GM23338 (cell line): ENCODE results near the gene NFS1. TPM values are rescaled to one million over a fixed set of nuclear protein-coding genes. Genes with fewer than 3 reads are reported as not detected.

Experiments used
- ATAC-seq: fragments of 200-7000 bp; cut with Tn5 transposase; 3 replicates; pipeline ENCODE4 v1.9.1; 2020
- DNase-seq: peaks from one replicate; pipeline ENCODE4 v3.0.0-alpha.2; 2015; ENCODE audit warnings: low spot score
- H2AFZ ChIP-seq: fragments of 200-600 bp; sonication (generic); 2 replicates; pipeline ENCODE4 v1.8.0; 2016; ENCODE audit warnings: antibody characterized with exemption, mild to moderate bottlenecking, moderate library complexity
- H3F3A ChIP-seq: fragments of 200-600 bp; sonication (generic); replicated peaks from 2 replicates; pipeline ENCODE4 v1.8.0; 2017; ENCODE audit warnings: antibody characterized with exemption, mixed run types, low read depth
- H3K27ac ChIP-seq: fragments of 200-600 bp; sonication (generic); 2 replicates; pipeline ENCODE4 v1.6.1; 2016; ENCODE audit warnings: low read depth
- H3K27me3 ChIP-seq: fragments of 200-600 bp; sonication (generic); 2 replicates; pipeline ENCODE4 v1.8.0; 2016; ENCODE audit warnings: mild to moderate bottlenecking, mixed run types, moderate library complexity; ENCODE audit not compliant: insufficient read depth
- H3K36me3 ChIP-seq: fragments of 200-600 bp; sonication (generic); 2 replicates; pipeline ENCODE4 v1.8.0; 2016; ENCODE audit warnings: mild to moderate bottlenecking; ENCODE audit not compliant: insufficient read depth
- H3K4me1 ChIP-seq: fragments of 200-600 bp; sonication (generic); 2 replicates; pipeline ENCODE4 v1.8.0; 2016; ENCODE audit warnings: mild to moderate bottlenecking, moderate library complexity; ENCODE audit not compliant: insufficient read depth
- H3K4me2 ChIP-seq: fragments of 200-600 bp; sonication (generic); 2 replicates; pipeline ENCODE4 v1.7.1; 2017; ENCODE audit warnings: mixed run types
- H3K4me3 ChIP-seq: fragments of 200-600 bp; sonication (generic); 2 replicates; pipeline ENCODE4 v1.6.1; 2016; ENCODE audit warnings: mixed run types
- H3K79me2 ChIP-seq: fragments of 200-600 bp; sonication (generic); replicated peaks from 2 replicates; pipeline ENCODE4 v1.8.0; 2017; ENCODE audit warnings: mild to moderate bottlenecking; ENCODE audit not compliant: insufficient read depth
- H3K9me2 ChIP-seq: fragments of 200-600 bp; sonication (generic); 2 replicates; pipeline ENCODE4 v1.8.0; 2017; ENCODE audit not compliant: insufficient read depth
- H4K20me1 ChIP-seq: fragments of 200-600 bp; sonication (generic); replicated peaks from 2 replicates; pipeline ENCODE4 v1.8.0; 2017; ENCODE audit warnings: mild to moderate bottlenecking; ENCODE audit not compliant: insufficient read depth
- H3K27ac Mint-ChIP-seq: 2 replicates; pipeline ENCODE4 v1.8.0; 2020; ENCODE audit warnings: inconsistent platforms, mild to moderate bottlenecking, moderate library complexity, mixed read lengths
- H3K27me3 Mint-ChIP-seq: 3 replicates; pipeline ENCODE4 v1.8.0; 2022; ENCODE audit warnings: low read depth, mild to moderate bottlenecking, moderate library complexity, mixed read lengths, inconsistent platforms; ENCODE audit not compliant: insufficient read depth, poor library complexity
- H3K36me3 Mint-ChIP-seq: 3 replicates; pipeline ENCODE4 v1.8.0; 2021; ENCODE audit warnings: low read depth, mild to moderate bottlenecking, inconsistent platforms, moderate library complexity, mixed read lengths
- H3K4me1 Mint-ChIP-seq: 3 replicates; pipeline ENCODE4 v1.8.0; 2020; ENCODE audit warnings: mild to moderate bottlenecking, inconsistent platforms, mixed read lengths
- H3K4me3 Mint-ChIP-seq: 3 replicates; pipeline ENCODE4 v1.8.0; 2021; ENCODE audit warnings: moderate library complexity, mild to moderate bottlenecking, inconsistent platforms, mixed read lengths
- H3K9me3 Mint-ChIP-seq: 3 replicates; pipeline ENCODE4 v1.8.0; 2020; ENCODE audit warnings: moderate library complexity, mild to moderate bottlenecking, inconsistent platforms, mixed read lengths
- CREB1 ChIP-seq: fragments of 250-450 bp; sonication (Bioruptor Pico); IDR thresholded peaks from 2 replicates; pipeline ENCODE4 v1.5.0; 2020; ENCODE audit warnings: low read depth, mild to moderate bottlenecking, moderate library complexity
- ETS1 ChIP-seq: IDR thresholded peaks from 2 replicates; pipeline ENCODE4 v1.6.1; 2016; ENCODE audit warnings: antibody characterized with exemption
- EZH2phosphoT487 ChIP-seq: fragments of 200-600 bp; sonication (generic); IDR thresholded peaks from one replicate; pipeline ENCODE4 v1.8.1; 2018; ENCODE audit warnings: antibody characterized with exemption; ENCODE audit not compliant: unreplicated experiment
- POLR2AphosphoS5 ChIP-seq: IDR thresholded peaks from 2 replicates; pipeline ENCODE4 v1.6.1; 2016; ENCODE audit warnings: antibody characterized with exemption, low read depth
- REST ChIP-seq: IDR thresholded peaks from one replicate; pipeline ENCODE4 v1.6.1; 2018; ENCODE audit warnings: antibody characterized with exemption; ENCODE audit not compliant: unreplicated experiment
- STAT1 ChIP-seq: IDR thresholded peaks from one replicate; pipeline ENCODE4 v1.6.1; 2016; ENCODE audit warnings: antibody characterized with exemption; ENCODE audit not compliant: unreplicated experiment
- ZNF331 ChIP-seq: fragments of 250-450 bp; sonication (Bioruptor Pico); IDR thresholded peaks from 2 replicates; pipeline ENCODE4 v1.5.0; 2020; ENCODE audit warnings: low read depth, mild to moderate bottlenecking, moderate library complexity
- ZNF462 ChIP-seq: fragments of 250-450 bp; sonication (Bioruptor Pico); IDR thresholded peaks from 2 replicates; pipeline ENCODE4 v1.5.0; 2020; ENCODE audit warnings: mild to moderate bottlenecking, moderate library complexity
- polyA plus RNA-seq: library from polyadenylated mRNA; unstranded; fragments of >200 nt; fragmentation: Nextera tagmentation; extraction: Ambion mirVana; gene quantifications from 2 replicates; pipeline ENCODE4 v1.2.1, GENCODE V29; 2016
- total RNA-seq: library from RNA; depleted of rRNA; stranded (reverse); fragments of >200 nt; shearing (Covaris generic); gene quantifications from 2 replicates; pipeline ENCODE4 v1.2.3, GENCODE V29; 2014

NFS1 gene
- total and polyA plus RNA-seq, 2 experiments from 2014 or later: 22.8 to 35.7 TPM

GRCh38 chr20:35699957-35700624, 939 bp upstream of the NFS1 start:
- no peaks in the 10 kb centered on the region for H3K27me3 ChIP-seq
- peaks cover 47% of the 10 kb centered on the region for H3K36me3 Mint-ChIP-seq
- H3F3A ChIP-seq: peaks cover 63% of the 10 kb centered on the region
- H3K4me3 ChIP-seq: peak overlapping the region; percentile 99
- ATAC-seq (no peak), DNase-seq (no peak)
- H3K27ac Mint-ChIP-seq: peak overlapping the region; percentile 98
- peak overlapping the region; percentile 97; the same call in 1 of the 2 replicates for H2AFZ ChIP-seq
- peaks cover 17% of the 10 kb centered on the region for H3K4me1 Mint-ChIP-seq
- H3K4me3 Mint-ChIP-seq: peak overlapping the region; percentile 88
- peaks cover 10% of the 10 kb centered on the region; the same call in 1 of the 2 replicates for H4K20me1 ChIP-seq
- peaks cover 18% of the 10 kb centered on the region for H3K36me3 ChIP-seq
- peaks cover 14% of the 10 kb centered on the region for H3K27me3 Mint-ChIP-seq
- H3K4me1 ChIP-seq: peaks cover 12% of the 10 kb centered on the region
- H3K27ac ChIP-seq: peak overlapping the region; percentile 98
- peak overlapping the region; percentile 99 for H3K4me2 ChIP-seq
- no peak for TF ChIP-seq STAT1
- no peak for TF ChIP-seq POLR2AphosphoS5
- TF ChIP-seq EZH2phosphoT487: no peak
- no peak for TF ChIP-seq ZNF331 (CRISPR knock-in tag)
- no peak for TF ChIP-seq ETS1
- no peak for TF ChIP-seq REST
- no peak for TF ChIP-seq ZNF462 (CRISPR knock-in tag)
- no peak for TF ChIP-seq CREB1 (CRISPR knock-in tag)
- H3K79me2 ChIP-seq: peaks cover 11% of the 10 kb centered on the region
- no peaks in the 10 kb centered on the region for H3K9me3 Mint-ChIP-seq
- H3K9me2 ChIP-seq: no peaks in the 10 kb centered on the region
